GM12892 (cell line): Measurements from ENCODE around the gene CCR7.

ENCODE experiments used
- POLR2A ChIP-seq: IDR thresholded peaks from 2 replicates; pipeline ENCODE4 v1.6.1; 2011; ENCODE audit warnings: low read depth, low read length, control low read depth
- POLR2AphosphoS5 ChIP-seq: IDR thresholded peaks from 2 replicates; pipeline ENCODE4 v1.6.1; 2011; ENCODE audit warnings: low read depth, low read length, control low read depth
- TAF1 ChIP-seq: IDR thresholded peaks from 2 replicates; pipeline ENCODE4 v1.6.1; 2011; ENCODE audit warnings: low read depth, mild to moderate bottlenecking, control low read depth, low read length, borderline replicate concordance

- no peak for TF ChIP-seq POLR2A
- no peak for TF ChIP-seq TAF1
- no peak for TF ChIP-seq POLR2AphosphoS5
Measured at GRCh38 chr17:40518401-40519088, 46.7 kb downstream of the CCR7 start.
